Cardiac septum (tissue), 1 donor: ENCODE data around the gene ARIH2. TPM values are rescaled to one million over a fixed set of nuclear protein-coding genes. Genes with fewer than 3 reads are reported as not detected.

Source experiments
- DNase-seq: peaks from one replicate; pipeline ENCODE4 v3.0.0-alpha.2; 2020; ENCODE audit warnings: low spot score
- intact Hi-C: fragments of 100-400 bp; cut with DNase I; formaldehyde crosslinking; loops from one replicate; pipeline ENCODE4 v1.14.0; 2022
- total RNA-seq: library from RNA; stranded (reverse); fragmentation: NEBNext Ultra II Directional; extraction: Animal tissue kit (Norgen Biotek cat#: 25700); gene quantifications from one replicate; pipeline ENCODE4 v1.2.1, GENCODE V29; 2021
- donor health status: DM: no; HTN: no; CAD: no.

ARIH2 gene
- total RNA-seq, 1 donor from 2014 or later, result 121 TPM

GRCh38 chr3:48962340-48962739 lies 43.7 kb downstream of the ARIH2 start:
- intact Hi-C loops, result no loop called here
- DNase-seq, result no peak

- intact Hi-C loops, result no loop called here
These were observed 44.3 kb downstream of the ARIH2 start for GRCh38 chr3:48962939-48963338.

GRCh38 chr3:48963591-48963990 lies 44.9 kb downstream of the ARIH2 start:
- intact Hi-C loops, result no loop called here

More at GRCh38 chr3:48962939-48963338, 44.3 kb downstream of the ARIH2 start:
- DNase-seq, result no peak

DNA sequence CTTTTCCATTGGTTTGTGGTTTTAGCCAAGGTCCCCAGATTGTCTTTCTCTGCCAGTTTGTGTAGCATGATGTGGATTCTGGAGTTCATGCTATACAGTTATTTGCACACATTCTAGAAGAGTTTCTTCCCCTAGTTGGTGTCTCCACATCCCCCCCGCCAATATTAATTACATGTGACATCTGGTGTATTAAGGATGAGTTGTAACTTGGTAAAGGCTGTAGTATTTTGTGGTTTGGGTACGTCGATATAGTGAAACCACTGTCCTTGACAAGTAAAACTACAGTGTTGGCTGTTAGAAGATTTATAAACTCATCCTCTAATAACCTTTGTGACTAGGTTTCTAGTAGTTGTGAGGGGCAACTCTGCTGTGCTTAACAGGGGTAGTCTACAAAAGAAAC lies 47.7 kb downstream of the ARIH2 start:
- DNase-seq, result no peak
- intact Hi-C loops, result no loop called here

More at GRCh38 chr3:48963591-48963990, 44.9 kb downstream of the ARIH2 start:
- no peak for DNase-seq

DNA sequence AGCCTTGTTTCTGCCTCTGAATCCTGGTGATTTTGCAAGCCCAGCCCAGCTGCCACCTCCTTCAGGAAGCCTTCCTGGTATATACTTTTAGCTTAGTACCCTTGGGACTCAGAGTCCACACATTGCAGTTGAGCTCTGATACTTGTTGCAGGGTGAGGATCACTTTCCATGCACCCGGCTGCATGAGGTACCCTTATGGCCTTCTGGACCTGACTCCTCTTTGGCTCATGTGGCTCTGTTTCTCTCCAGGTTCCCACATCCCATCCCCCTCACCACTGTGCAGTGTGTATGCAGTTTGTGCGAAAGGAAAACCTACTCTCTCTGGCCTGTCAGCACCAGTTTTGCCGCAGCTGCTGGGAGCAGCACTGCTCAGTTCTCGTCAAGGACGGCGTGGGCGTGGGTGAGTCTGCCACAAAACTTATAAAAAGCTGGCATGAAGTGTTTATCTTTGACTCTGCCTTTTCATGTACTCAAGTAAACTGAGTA lies 48.3 kb downstream of the ARIH2 start:
- intact Hi-C loops, result no loop called here
- no peak for DNase-seq

DNA sequence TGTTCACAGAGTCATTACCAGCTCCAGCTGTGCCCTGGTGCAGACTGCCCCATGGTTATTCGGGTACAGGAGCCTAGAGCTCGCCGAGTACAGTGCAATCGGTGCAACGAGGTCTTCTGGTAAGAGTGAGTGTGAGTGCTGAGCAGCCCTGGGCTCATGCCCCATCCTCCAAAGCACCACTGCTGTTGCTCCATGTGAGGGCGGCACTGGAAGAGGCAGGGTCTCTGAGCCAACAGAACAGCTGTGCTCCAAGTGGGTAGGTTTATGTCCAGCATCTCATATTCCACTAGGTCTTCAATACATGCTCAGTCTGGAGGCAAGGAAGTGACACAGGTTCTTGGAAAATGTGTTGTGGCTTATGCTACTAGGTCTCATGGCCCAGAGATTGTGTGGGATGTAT lies 51.9 kb downstream of the ARIH2 start:
- DNase-seq, result no peak
- intact Hi-C loops, result no loop called here

GRCh38 chr3:48974076-48974864 lies 55.6 kb downstream of the ARIH2 start:
- no peak for DNase-seq
- intact Hi-C loops, result no loop called here

DNA sequence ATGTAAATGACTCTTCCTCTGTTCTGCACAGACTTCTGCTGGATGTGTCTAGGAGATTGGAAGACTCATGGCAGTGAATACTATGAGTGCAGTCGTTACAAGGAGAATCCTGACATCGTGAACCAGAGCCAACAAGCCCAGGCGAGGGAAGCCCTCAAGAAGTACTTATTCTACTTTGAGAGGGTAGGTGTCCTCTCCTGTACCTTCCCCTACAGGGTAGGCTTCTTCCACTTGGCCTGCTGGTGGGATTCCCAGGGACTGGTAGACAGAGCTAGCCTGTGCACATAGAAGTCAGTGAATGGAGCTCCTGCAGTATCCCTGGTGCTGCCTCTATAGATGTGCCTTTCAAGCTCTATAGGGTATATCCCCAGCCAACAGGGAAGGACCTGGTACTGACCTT lies 60.8 kb downstream of the ARIH2 start:
- DNase-seq, result no peak
- intact Hi-C loops, result no loop called here

GRCh38 chr3:48980295-48980694 lies 61.7 kb downstream of the ARIH2 start:
- intact Hi-C loops, result loop anchor here (10.0 kb wide), 1 partner anchor 465 kb away; no protein-coding TSS in a partner anchor
- DNase-seq, result no peak

GRCh38 chr3:48982016-48982415 lies 63.4 kb downstream of the ARIH2 start:
- intact Hi-C loops, result loop anchor here (10.0 kb wide), 1 partner anchor 463 kb away; no protein-coding TSS in a partner anchor
- no peak for DNase-seq

GRCh38 chr3:48982686-48983085 lies 64.0 kb downstream of the ARIH2 start:
- intact Hi-C loops, result loop anchor here (10.0 kb wide), 1 partner anchor 462 kb away; no protein-coding TSS in a partner anchor
- no peak for DNase-seq

- DNase-seq, result no peak
- intact Hi-C loops, result loop anchor here (10.0 kb wide), 1 partner anchor 462 kb away; no protein-coding TSS in a partner anchor
These were observed 64.5 kb downstream of the ARIH2 start for GRCh38 chr3:48983096-48983495.

DNA sequence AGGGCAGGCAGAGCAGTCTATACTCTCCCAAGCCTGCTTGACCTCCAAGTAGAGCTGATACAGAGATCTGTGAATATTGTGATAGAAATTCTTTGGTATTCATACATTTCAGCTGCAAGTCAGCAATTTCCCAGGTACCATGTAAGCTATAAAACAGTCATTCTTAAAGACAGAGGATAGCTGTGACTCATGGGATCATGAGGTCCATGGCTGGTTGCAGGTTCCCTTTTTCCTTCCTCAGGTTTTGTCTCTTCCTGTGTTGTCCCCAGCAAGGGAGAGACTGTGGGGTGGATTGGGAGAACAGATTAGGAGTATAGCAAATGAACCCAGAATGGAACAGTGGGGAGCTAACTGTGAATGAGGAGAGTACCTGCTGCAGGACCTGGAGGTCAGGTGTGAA lies 66.0 kb downstream of the ARIH2 start:
- intact Hi-C loops, result loop anchor here (5.0 to 10.0 kb wide), 2 partner anchors 108 to 460 kb away; partner anchors contain the start of gene QRICH1
- DNase-seq, result no peak

GRCh38 chr3:48985831-48986376 lies 67.3 kb downstream of the ARIH2 start:
- DNase-seq, result no peak
- intact Hi-C loops, result loop anchor here (5.0 to 10.0 kb wide), 2 partner anchors 106 to 459 kb away; partner anchors contain the start of gene QRICH1

GRCh38 chr3:48989126-48989795 lies 70.6 kb downstream of the ARIH2 start:
- intact Hi-C loops, result loop anchor here (2.0 to 10.0 kb wide), 3 partner anchors 18 to 456 kb away; partner anchors contain the start of genes QRICH1 and WDR6
- DNase-seq, result no peak

DNA sequence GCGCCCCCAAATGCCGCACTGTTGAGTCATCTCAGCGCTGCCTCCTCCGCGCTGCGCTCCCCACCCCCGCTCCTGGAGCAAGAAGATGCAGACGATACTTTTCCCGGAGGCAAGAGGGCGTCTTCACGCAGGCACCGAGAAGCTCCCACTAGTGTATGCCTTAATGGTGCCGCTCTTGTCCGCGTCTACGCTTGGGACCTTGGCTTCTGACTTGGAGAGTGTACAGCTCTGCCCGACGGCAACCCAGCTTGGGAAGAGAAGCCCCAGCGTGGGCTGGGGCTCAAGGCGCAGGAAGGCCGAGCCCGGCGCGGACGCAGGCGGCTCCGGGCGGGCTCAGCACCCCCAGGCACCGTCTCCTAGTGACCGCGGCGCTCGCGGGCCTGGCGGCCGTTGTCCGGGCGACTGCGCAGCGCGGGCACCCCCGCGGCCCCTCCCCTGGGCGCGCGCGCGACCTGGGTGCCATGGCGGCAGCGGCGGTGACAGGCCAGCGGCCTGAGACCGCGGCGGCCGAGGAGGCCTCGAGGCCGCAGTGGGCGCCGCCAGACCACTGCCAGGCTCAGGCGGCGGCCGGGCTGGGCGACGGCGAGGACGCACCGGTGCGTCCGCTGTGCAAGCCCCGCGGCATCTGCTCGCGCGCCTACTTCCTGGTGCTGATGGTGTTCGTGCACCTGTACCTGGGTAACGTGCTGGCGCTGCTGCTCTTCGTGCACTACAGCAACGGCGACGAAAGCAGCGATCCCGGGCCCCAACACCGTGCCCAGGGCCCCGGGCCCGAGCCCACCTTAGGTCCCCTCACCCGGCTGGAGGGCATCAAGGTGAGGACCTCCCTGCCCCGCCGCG lies 71.4 kb downstream of the ARIH2 start, which contains the start of gene P4HTM:
Gene P4HTM, plus strand, starts transcription at position 446 of the 840 bp plus-strand sequence. Its CDS starts 16 bp downstream, at position 462.
- peak; percentile 91 for DNase-seq
- intact Hi-C loops, result loop anchor here (2.0 to 10.0 kb wide), 3 partner anchors 17 to 455 kb away; partner anchors contain the start of genes QRICH1 and WDR6

- intact Hi-C loops, result no loop called here
- no peak for DNase-seq
These were observed 72.2 kb downstream of the ARIH2 start for GRCh38 chr3:48990636-48991469.
